Measurements from ENCODE around the gene TOR4A. TPM values are rescaled to one million over a fixed set of nuclear protein-coding genes. Genes with fewer than 3 reads are reported as not detected.

Gene TOR4A
- total and polyA plus RNA-seq, 10 of the 15 experiments (the other 5 are each of a cell fraction or from before 2014, with no cell fraction given) = 2.0 to 19.9 (median 3.7) TPM

DNA sequence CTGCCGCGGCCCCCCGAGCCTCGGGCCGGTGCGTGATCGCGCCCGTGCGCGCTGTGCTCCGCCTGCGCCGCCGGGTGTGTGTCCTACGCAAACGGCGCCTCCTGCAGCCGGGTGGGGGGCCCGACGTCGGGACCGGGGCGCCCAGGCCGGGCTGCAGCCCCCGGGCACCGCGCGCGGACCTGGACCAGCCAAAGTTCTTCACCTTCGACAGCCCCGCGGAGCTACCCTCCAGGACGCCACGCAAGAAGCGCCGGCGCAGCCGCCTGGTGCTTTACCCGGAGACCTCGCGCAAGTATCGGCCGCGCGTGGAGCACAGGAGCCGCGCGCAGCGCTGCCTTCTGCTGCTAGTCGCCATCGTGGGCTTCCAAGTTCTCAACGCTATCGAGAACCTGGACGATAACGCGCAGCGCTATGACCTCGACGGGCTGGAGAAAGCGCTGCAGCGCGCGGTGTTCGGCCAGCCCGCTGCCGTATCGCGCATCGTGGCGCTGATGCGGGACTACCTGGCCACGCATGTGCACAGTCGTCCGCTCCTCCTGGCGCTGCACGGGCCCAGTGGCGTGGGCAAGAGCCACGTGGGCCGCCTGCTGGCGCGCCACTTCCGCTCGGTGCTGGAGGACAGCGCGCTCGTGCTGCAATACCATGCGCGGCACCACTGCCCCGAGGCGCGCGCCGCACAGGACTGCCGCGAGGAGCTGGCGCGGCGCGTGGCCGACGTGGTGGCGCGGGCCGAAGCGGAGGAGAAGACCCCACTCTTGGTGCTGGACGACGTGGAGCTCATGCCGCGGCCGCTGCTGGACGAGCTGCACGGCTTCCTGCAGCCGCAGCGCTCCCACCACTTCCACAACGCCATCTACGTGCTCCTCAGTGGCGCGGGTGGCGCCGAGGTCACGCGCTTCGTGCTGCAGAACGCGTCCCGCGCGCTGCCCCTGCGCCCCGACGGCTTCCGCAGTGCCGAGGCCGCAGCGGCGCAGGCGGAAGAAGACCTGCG, 1.5 kb downstream of the TOR4A start:
- Histone ChIP-seq H4K20me1 (ENCODE audit: control insufficient read depth, insufficient read depth) (no peaks in the 10 kb centered on the region), H3K9me3 (replicated peaks; ENCODE audit: control insufficient read depth, insufficient read depth, low read length) (no peaks in the 10 kb centered on the region), H3K4me2 (ENCODE audit: control insufficient read depth, insufficient read depth) (peak overlapping the region; percentile 97; the same call in 1 of the 2 replicates), H3K79me2 (ENCODE audit: control insufficient read depth, insufficient read depth, low read length) (peaks cover 19% of the 10 kb centered on the region), H3K36me3 (ENCODE audit: control insufficient read depth in 2 of 2, insufficient read depth in 2 of 2, low read length in 1 of 2) (no peaks in the 10 kb centered on the region; a peak in 3 of 4 replicates), H3K9ac (ENCODE audit: control insufficient read depth, insufficient read depth, low read length) (no peak overlapping the region), H3K4me1 (ENCODE audit: control insufficient read depth, insufficient read depth, low read length) (peaks cover 37% of the 10 kb centered on the region), H3K4me3 (peak overlapping the region; percentile 92; the same call in 1 of the 2 replicates), H2AFZ (ENCODE audit: control insufficient read depth, low read depth, low read length) (no peak overlapping the region), H3K27ac (ENCODE audit: control insufficient read depth, insufficient read depth) (peak overlapping the region; percentile 95; the same call in 1 of the 2 replicates), H3K27me3 (replicated peaks in 1 of 2; ENCODE audit: control insufficient read depth in 2 of 2, insufficient read depth in 2 of 2, low read length in 1 of 2) (no peaks in the 10 kb centered on the region)
- TF ChIP-seq JUNB (IDR thresholded peaks at IDR 0.05) (no peak), CEBPB (IDR thresholded peaks at IDR 0.05; ENCODE audit: borderline replicate concordance in 1 of 2, low read depth in 2 of 2, low read length in 2 of 2) (no peak), BHLHE40 (IDR thresholded peaks at IDR 0.05; ENCODE audit: borderline replicate concordance in 1 of 2, low read depth in 2 of 2, low read length in 1 of 2) (0 out of 4 replicates have a peak, but pooled peaks of 1 of the 2 experiments have one; percentile 4), ZNF622 (IDR thresholded peaks at IDR 0.05) (no peak), JUND (IDR thresholded peaks at IDR 0.05; ENCODE audit: low read depth, low read length) (no peak)
- WGBS (ENCODE audit: insufficient coverage, insufficient replicate concordance, low lambda C conversion rate, missing lambda C conversion rate) = 97% methylated on average over 121 of the region's 139 CpGs
- ChIA-PET RAD21 (ENCODE audit: unreplicated experiment) (interaction anchor here (0.8 to 1.8 kb wide), 3 partner anchors 25 to 42 kb away, joined by 3 to 6 read pairs (median 3); no protein-coding TSS in a partner anchor), POLR2A (interaction anchor here (1.0 kb wide), 1 partner anchor 38 kb away, joined by 3 read pairs; the partner anchor contains the start of gene TUBB4B), SMC1A (ENCODE audit: uncharacterized antibody, unreplicated experiment) (no interaction called here), CTCF (interaction anchor here (0.6 to 1.4 kb wide), 3 partner anchors 9 to 38 kb away, joined by 3 to 4 read pairs (median 3); partner anchors contain the start of gene TUBB4B)
- no peak for ATAC-seq
- intact Hi-C loops (cut with micrococcal nuclease; ENCODE audit: unreplicated experiment) (no loop called here), in situ Hi-C loops (cut with MboI) (no loop called here)
- BruUV-seq (replicated peaks) = TSS peak; percentile 63
- DNase-seq (ENCODE audit: low read depth, low spot score) = no peak
- FAIRE-seq = no peak

All from GM12878 (cell line).